ENCODE data around the gene SEMA5A. TPM values are rescaled to one million over a fixed set of nuclear protein-coding genes. Genes with fewer than 3 reads are reported as not detected.

The SEMA5A gene
- polyA plus RNA-seq, 1 of the 3 experiments (the other 2 are of a cell fraction) = 0.58 TPM

GRCh38 chr5:9098990-9099389, 446.9 kb downstream of the SEMA5A start:
- H3K4me3 ChIP-seq (ENCODE audit: low read depth in 2 of 2, low read length in 1 of 2) = no peak overlapping the region
- no peaks in the 10 kb centered on the region for H3F3A ChIP-seq (replicated peaks; ENCODE audit: insufficient read depth)
- ChIA-PET CTCF (no interaction called here), POLR2A (no interaction called here)
- 48% methylated on average over 1 of the region's 1 CpG for WGBS (ENCODE audit: low lambda C conversion rate)
- H3K4me2 ChIP-seq = no peak overlapping the region
- no peak for DNase-seq
- no peaks in the 10 kb centered on the region for H4K20me1 ChIP-seq (ENCODE audit: insufficient read depth)
- no peaks in the 10 kb centered on the region for H3K9me2 ChIP-seq
- H3K4me1 ChIP-seq (ENCODE audit: control insufficient read depth in 1 of 2, insufficient read depth in 2 of 2, low read depth in 1 of 2, low read length in 1 of 2) = no peaks in the 10 kb centered on the region; a peak in 1 of 4 replicates
- no peaks in the 10 kb centered on the region for H3K79me2 ChIP-seq (ENCODE audit: insufficient read depth)
- no peaks in the 10 kb centered on the region for H3K36me3 ChIP-seq (replicated peaks in 1 of 2; ENCODE audit: control insufficient read depth in 1 of 2, insufficient read depth in 2 of 2, low read length in 1 of 2)
- H3K9me3 ChIP-seq = no peaks in the 10 kb centered on the region
- no peak overlapping the region for H2AFZ ChIP-seq (ENCODE audit: low read depth)
- H3K27ac ChIP-seq (ENCODE audit: low read depth in 2 of 2, low read length in 1 of 2) = no peak overlapping the region
- no peaks in the 10 kb centered on the region for H3K27me3 ChIP-seq (ENCODE audit: insufficient read depth)
- TF ChIP-seq FOXJ3 (CRISPR knock-in tag; IDR thresholded peaks at IDR 0.05) (no peak), TCF12 (IDR thresholded peaks at IDR 0.05) (no peak), TAF1 (IDR thresholded peaks at IDR 0.05; ENCODE audit: borderline replicate concordance, low read depth, low read length) (no peak)
- H3K9ac ChIP-seq = no peak overlapping the region

GRCh38 chr5:9094582-9094981, 451.3 kb downstream of the SEMA5A start:
- no peaks in the 10 kb centered on the region for H3K79me2 ChIP-seq (ENCODE audit: insufficient read depth)
- ChIA-PET POLR2A (no interaction called here), CTCF (no interaction called here)
- H3K27me3 ChIP-seq (ENCODE audit: insufficient read depth) = no peaks in the 10 kb centered on the region
- no peak overlapping the region for H3K9ac ChIP-seq
- no peaks in the 10 kb centered on the region for H3K9me3 ChIP-seq
- H3F3A ChIP-seq (replicated peaks; ENCODE audit: insufficient read depth) = no peaks in the 10 kb centered on the region
- no peak overlapping the region; a peak in 1 of 4 replicates for H3K27ac ChIP-seq (ENCODE audit: low read depth in 2 of 2, low read length in 1 of 2)
- TF ChIP-seq FOSL2 (IDR thresholded peaks at IDR 0.05; ENCODE audit: borderline replicate concordance, low read depth) (no peak), PBX3 (IDR thresholded peaks at IDR 0.05) (no peak), RXRA (IDR thresholded peaks at IDR 0.05; ENCODE audit: borderline replicate concordance, low read depth) (no peak), MEF2A (IDR thresholded peaks at IDR 0.05; ENCODE audit: borderline replicate concordance, low read depth) (no peak), TAF1 (IDR thresholded peaks at IDR 0.05; ENCODE audit: borderline replicate concordance, low read depth, low read length) (no peak), RCOR1 (IDR thresholded peaks at IDR 0.05; ENCODE audit: low read length) (no peak)
- no peak overlapping the region for H2AFZ ChIP-seq (ENCODE audit: low read depth)
- 50% methylated on average over 6 of the region's 6 CpGs for WGBS (ENCODE audit: low lambda C conversion rate)
- no peak for DNase-seq
- no peak overlapping the region for H3K4me3 ChIP-seq (ENCODE audit: low read depth in 2 of 2, low read length in 1 of 2)
- no peaks in the 10 kb centered on the region; a peak in 1 of 4 replicates for H3K4me1 ChIP-seq (ENCODE audit: control insufficient read depth in 1 of 2, insufficient read depth in 2 of 2, low read depth in 1 of 2, low read length in 1 of 2)
- H3K36me3 ChIP-seq (replicated peaks in 1 of 2; ENCODE audit: control insufficient read depth in 1 of 2, insufficient read depth in 2 of 2, low read length in 1 of 2) = no peaks in the 10 kb centered on the region
- H3K4me2 ChIP-seq = no peak overlapping the region
- no peaks in the 10 kb centered on the region for H4K20me1 ChIP-seq (ENCODE audit: insufficient read depth)
- no peaks in the 10 kb centered on the region for H3K9me2 ChIP-seq

GRCh38 chr5:9091896-9092662, 453.8 kb downstream of the SEMA5A start:
- Histone ChIP-seq H3K4me3 (ENCODE audit: low read depth in 2 of 2, low read length in 1 of 2) (no peak overlapping the region), H4K20me1 (ENCODE audit: insufficient read depth) (no peaks in the 10 kb centered on the region), H3K4me1 (ENCODE audit: control insufficient read depth in 1 of 2, insufficient read depth in 2 of 2, low read depth in 1 of 2, low read length in 1 of 2) (no peaks in the 10 kb centered on the region; a peak in 1 of 4 replicates), H3K9me2 (no peaks in the 10 kb centered on the region), H3F3A (replicated peaks; ENCODE audit: insufficient read depth) (no peaks in the 10 kb centered on the region), H3K27ac (ENCODE audit: low read depth in 2 of 2, low read length in 1 of 2) (no peak overlapping the region), H3K9ac (no peak overlapping the region), H3K9me3 (no peaks in the 10 kb centered on the region), H3K79me2 (ENCODE audit: insufficient read depth) (no peaks in the 10 kb centered on the region), H3K4me2 (no peak overlapping the region), H3K36me3 (replicated peaks in 1 of 2; ENCODE audit: control insufficient read depth in 1 of 2, insufficient read depth in 2 of 2, low read length in 1 of 2) (no peaks in the 10 kb centered on the region), H3K27me3 (ENCODE audit: insufficient read depth) (no peaks in the 10 kb centered on the region), H2AFZ (ENCODE audit: low read depth) (no peak overlapping the region)
- TF ChIP-seq RXRA (IDR thresholded peaks at IDR 0.05; ENCODE audit: borderline replicate concordance, low read depth) (no peak), TAF1 (IDR thresholded peaks at IDR 0.05; ENCODE audit: borderline replicate concordance, low read depth, low read length) (no peak), USF2 (IDR thresholded peaks at IDR 0.05; ENCODE audit: borderline replicate concordance, low read depth, low read length) (no peak), FOXJ3 (CRISPR knock-in tag; IDR thresholded peaks at IDR 0.05) (no peak), FOXM1 (IDR thresholded peaks at IDR 0.05; ENCODE audit: low read depth) (no peak), FOSL2 (IDR thresholded peaks at IDR 0.05; ENCODE audit: borderline replicate concordance, low read depth) (no peak), NFIC (IDR thresholded peaks at IDR 0.05; ENCODE audit: borderline replicate concordance) (no peak), GATA2 (CRISPR knock-in tag; IDR thresholded peaks at IDR 0.05) (no peak), ELF1 (IDR thresholded peaks at IDR 0.05) (no peak), JUND (IDR thresholded peaks at IDR 0.05) (no peak)
- DNase-seq = no peak
- WGBS (ENCODE audit: low lambda C conversion rate) = 62% methylated on average over 5 of the region's 5 CpGs
- CTCF ChIA-PET = interaction anchor here (1.2 to 1.4 kb wide), 2 partner anchors 75 to 453 kb away, joined by 3 to 4 read pairs; no protein-coding TSS in a partner anchor
- POLR2A ChIA-PET = no interaction called here
